Measurements from ENCODE around the gene DNAI4.
"Not testable (repeated sequence)": the region's sequence is repeated elsewhere in the genome, so short reads cannot be mapped to it uniquely, and the experiment has no call there.

The DNAI4 gene

DNA sequence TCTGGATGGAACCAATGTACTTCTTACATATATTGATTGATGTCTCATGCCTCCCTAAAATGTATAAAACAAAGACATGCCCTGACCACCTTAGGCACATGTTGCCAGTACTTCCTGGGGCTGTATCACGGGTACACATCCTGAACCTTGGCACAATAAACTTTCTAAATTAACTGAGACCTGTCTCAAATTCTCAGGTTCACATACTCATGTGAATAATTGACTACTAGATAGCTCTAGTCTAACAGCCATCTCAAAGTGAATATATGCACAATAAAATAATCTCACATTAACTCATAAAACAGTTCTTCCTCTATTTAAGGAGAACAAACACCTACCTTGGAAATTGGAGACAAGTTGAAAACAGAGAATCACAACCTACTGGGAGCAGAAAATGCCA is 5.6 kb downstream of the DNAI4 start:
- DNase-seq (ENCODE audit: low spot score), result no peak
- in situ Hi-C loops (cut with MboI; ENCODE audit: low sequenced_read_pairs, unreplicated experiment), result no loop called here
- TF ChIP-seq, protein P1, sequence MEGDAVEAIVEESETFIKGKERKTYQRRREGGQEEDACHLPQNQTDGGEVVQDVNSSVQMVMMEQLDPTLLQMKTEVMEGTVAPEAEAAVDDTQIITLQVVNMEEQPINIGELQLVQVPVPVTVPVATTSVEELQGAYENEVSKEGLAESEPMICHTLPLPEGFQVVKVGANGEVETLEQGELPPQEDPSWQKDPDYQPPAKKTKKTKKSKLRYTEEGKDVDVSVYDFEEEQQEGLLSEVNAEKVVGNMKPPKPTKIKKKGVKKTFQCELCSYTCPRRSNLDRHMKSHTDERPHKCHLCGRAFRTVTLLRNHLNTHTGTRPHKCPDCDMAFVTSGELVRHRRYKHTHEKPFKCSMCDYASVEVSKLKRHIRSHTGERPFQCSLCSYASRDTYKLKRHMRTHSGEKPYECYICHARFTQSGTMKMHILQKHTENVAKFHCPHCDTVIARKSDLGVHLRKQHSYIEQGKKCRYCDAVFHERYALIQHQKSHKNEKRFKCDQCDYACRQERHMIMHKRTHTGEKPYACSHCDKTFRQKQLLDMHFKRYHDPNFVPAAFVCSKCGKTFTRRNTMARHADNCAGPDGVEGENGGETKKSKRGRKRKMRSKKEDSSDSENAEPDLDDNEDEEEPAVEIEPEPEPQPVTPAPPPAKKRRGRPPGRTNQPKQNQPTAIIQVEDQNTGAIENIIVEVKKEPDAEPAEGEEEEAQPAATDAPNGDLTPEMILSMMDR (IDR thresholded peaks at IDR 0.05; ENCODE audit: borderline replicate concordance, control extremely low read depth, extremely low read depth, insufficient read depth, missing control alignments), result no peak

GRCh38 chr1:66917476-66917875 is 7.2 kb downstream of the DNAI4 start:
- in situ Hi-C loops (cut with MboI; ENCODE audit: low sequenced_read_pairs, unreplicated experiment), result no loop called here
- DNase-seq (ENCODE audit: low spot score), result no peak
- TF ChIP-seq, protein P1 (IDR thresholded peaks at IDR 0.05; ENCODE audit: borderline replicate concordance, control extremely low read depth, extremely low read depth, insufficient read depth, missing control alignments), result no peak

GRCh38 chr1:66916320-66916719 is 8.3 kb downstream of the DNAI4 start:
- TF ChIP-seq, protein P1 (IDR thresholded peaks at IDR 0.05; ENCODE audit: borderline replicate concordance, control extremely low read depth, extremely low read depth, insufficient read depth, missing control alignments), result no peak
- no peak for DNase-seq (ENCODE audit: low spot score)
- in situ Hi-C loops (cut with MboI; ENCODE audit: low sequenced_read_pairs, unreplicated experiment), result no loop called here

DNA sequence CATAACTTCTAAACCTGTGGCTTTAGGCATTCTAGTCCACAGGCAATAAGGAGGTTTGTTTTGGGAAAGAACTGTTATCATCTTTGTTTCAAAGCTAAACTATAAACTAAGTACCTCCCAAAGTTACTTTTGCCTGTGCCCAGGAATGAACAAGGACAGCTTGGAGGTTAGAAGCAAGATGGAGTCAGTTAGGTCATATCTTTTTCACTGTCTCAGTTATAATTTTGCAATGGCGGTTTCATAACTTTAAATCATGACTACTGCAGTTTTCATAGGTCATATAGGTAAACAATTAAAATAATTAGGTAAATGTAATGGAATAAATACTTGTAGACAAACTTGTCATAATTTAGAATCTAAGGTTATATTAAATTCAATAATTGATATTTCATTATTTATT is 9.5 kb downstream of the DNAI4 start:
- in situ Hi-C loops (cut with MboI; ENCODE audit: low sequenced_read_pairs, unreplicated experiment); DNase-seq (ENCODE audit: low spot score): not testable (repeated sequence)

GRCh38 chr1:66893712-66894111 is 30.9 kb downstream of the DNAI4 start:
- no peak for DNase-seq (ENCODE audit: low spot score)
- in situ Hi-C loops (cut with MboI; ENCODE audit: low sequenced_read_pairs, unreplicated experiment), result no loop called here

GRCh38 chr1:66890621-66891020 is 34.0 kb downstream of the DNAI4 start:
- DNase-seq (ENCODE audit: low spot score), result no peak
- TF ChIP-seq, protein P1 (IDR thresholded peaks at IDR 0.05; ENCODE audit: borderline replicate concordance, control extremely low read depth, extremely low read depth, insufficient read depth, missing control alignments), result no peak
- in situ Hi-C loops (cut with MboI; ENCODE audit: low sequenced_read_pairs, unreplicated experiment), result no loop called here

More at GRCh38 chr1:66893712-66894111, 30.9 kb downstream of the DNAI4 start:
- TF ChIP-seq, protein P1 (IDR thresholded peaks at IDR 0.05; ENCODE audit: borderline replicate concordance, control extremely low read depth, extremely low read depth, insufficient read depth, missing control alignments), result no peak

- TF ChIP-seq, protein P1 (IDR thresholded peaks at IDR 0.05; ENCODE audit: borderline replicate concordance, control extremely low read depth, extremely low read depth, insufficient read depth, missing control alignments), result no peak
- DNase-seq (ENCODE audit: low spot score), result no peak
- in situ Hi-C loops (cut with MboI; ENCODE audit: low sequenced_read_pairs, unreplicated experiment), result no loop called here
Observed at GRCh38 chr1:66889030-66889429, 35.6 kb downstream of the DNAI4 start.
